ENCODE results near the gene MAP1LC3A.

Gene MAP1LC3A

GRCh38 chr20:34574861-34575260 lies 16.3 kb downstream of the MAP1LC3A start:
- no peak for TF ChIP-seq CTCF (IDR thresholded peaks at IDR 0.05; ENCODE audit: borderline replicate concordance, extremely low read depth, low read length, poor library complexity, severe bottlenecking)
- TF ChIP-seq EZH2 (IDR thresholded peaks at IDR 0.05; ENCODE audit: borderline replicate concordance, low read depth, low read length, severe bottlenecking): no peak
- no peak overlapping the region for H3K27ac ChIP-seq (ENCODE audit: low read length)
- ATAC-seq (ENCODE audit: insufficient read depth, low read depth) (no peak), DNase-seq (no peak)
- no peaks in the 10 kb centered on the region for H3K9me3 ChIP-seq (ENCODE audit: insufficient read depth, low read length, severe bottlenecking)
- no peak overlapping the region for H3K4me2 ChIP-seq (ENCODE audit: insufficient read depth, low read length)
- no peaks in the 10 kb centered on the region for H3K79me2 ChIP-seq (ENCODE audit: insufficient read depth, low read length)
- peaks cover 58% of the 10 kb centered on the region for H3K36me3 ChIP-seq (ENCODE audit: insufficient read depth, low read length)
- H2AFZ ChIP-seq (ENCODE audit: low read depth, low read length): no peak overlapping the region
- no peaks in the 10 kb centered on the region for H3K27me3 ChIP-seq (ENCODE audit: insufficient read depth, low read length, poor library complexity)
- H3K4me1 ChIP-seq (ENCODE audit: insufficient read depth, low read length): no peaks in the 10 kb centered on the region
- no peak overlapping the region for H3K4me3 ChIP-seq (ENCODE audit: low read depth in 1 of 2, low read length in 2 of 2)
- no peak overlapping the region for H3K9ac ChIP-seq (ENCODE audit: low read depth, low read length)
- H4K20me1 ChIP-seq (ENCODE audit: insufficient read depth, low read length): no peaks in the 10 kb centered on the region

- H3K9ac ChIP-seq (ENCODE audit: low read depth, low read length): no peak overlapping the region
- no peak overlapping the region for H3K4me3 ChIP-seq (ENCODE audit: low read depth in 1 of 2, low read length in 2 of 2)
- H3K9me3 ChIP-seq (ENCODE audit: insufficient read depth, low read length, severe bottlenecking): no peaks in the 10 kb centered on the region
- DNase-seq (no peak), ATAC-seq (ENCODE audit: insufficient read depth, low read depth) (no peak)
- H3K27ac ChIP-seq (ENCODE audit: low read length): no peak overlapping the region
- no peak overlapping the region for H3K4me2 ChIP-seq (ENCODE audit: insufficient read depth, low read length)
- H4K20me1 ChIP-seq (ENCODE audit: insufficient read depth, low read length): no peaks in the 10 kb centered on the region
- H3K4me1 ChIP-seq (ENCODE audit: insufficient read depth, low read length): no peaks in the 10 kb centered on the region
- H3K36me3 ChIP-seq (ENCODE audit: insufficient read depth, low read length): peaks cover 62% of the 10 kb centered on the region
- TF ChIP-seq EZH2 (IDR thresholded peaks at IDR 0.05; ENCODE audit: borderline replicate concordance, low read depth, low read length, severe bottlenecking): no peak
- no peak for TF ChIP-seq CTCF (IDR thresholded peaks at IDR 0.05; ENCODE audit: borderline replicate concordance, extremely low read depth, low read length, poor library complexity, severe bottlenecking)
- H3K79me2 ChIP-seq (ENCODE audit: insufficient read depth, low read length): no peaks in the 10 kb centered on the region
- no peak overlapping the region for H2AFZ ChIP-seq (ENCODE audit: low read depth, low read length)
- no peaks in the 10 kb centered on the region for H3K27me3 ChIP-seq (ENCODE audit: insufficient read depth, low read length, poor library complexity)
These were observed 16.8 kb downstream of the MAP1LC3A start for GRCh38 chr20:34575271-34575670.

- no peak overlapping the region for H3K4me2 ChIP-seq (ENCODE audit: insufficient read depth, low read length)
- no peak overlapping the region for H2AFZ ChIP-seq (ENCODE audit: low read depth, low read length)
- DNase-seq (no peak), ATAC-seq (ENCODE audit: insufficient read depth, low read depth) (no peak)
- H3K4me1 ChIP-seq (ENCODE audit: insufficient read depth, low read length): no peaks in the 10 kb centered on the region
- H3K79me2 ChIP-seq (ENCODE audit: insufficient read depth, low read length): no peaks in the 10 kb centered on the region
- peaks cover 66% of the 10 kb centered on the region for H3K36me3 ChIP-seq (ENCODE audit: insufficient read depth, low read length)
- TF ChIP-seq EZH2 (IDR thresholded peaks at IDR 0.05; ENCODE audit: borderline replicate concordance, low read depth, low read length, severe bottlenecking): no peak
- TF ChIP-seq CTCF (IDR thresholded peaks at IDR 0.05; ENCODE audit: borderline replicate concordance, extremely low read depth, low read length, poor library complexity, severe bottlenecking): no peak
- no peaks in the 10 kb centered on the region for H4K20me1 ChIP-seq (ENCODE audit: insufficient read depth, low read length)
- no peak overlapping the region for H3K27ac ChIP-seq (ENCODE audit: low read length)
- H3K9me3 ChIP-seq (ENCODE audit: insufficient read depth, low read length, severe bottlenecking): no peaks in the 10 kb centered on the region
- H3K27me3 ChIP-seq (ENCODE audit: insufficient read depth, low read length, poor library complexity): no peaks in the 10 kb centered on the region
- H3K9ac ChIP-seq (ENCODE audit: low read depth, low read length): no peak overlapping the region
- H3K4me3 ChIP-seq (ENCODE audit: low read depth in 1 of 2, low read length in 2 of 2): no peak overlapping the region
These were observed 17.2 kb downstream of the MAP1LC3A start for GRCh38 chr20:34575756-34576155.

- Histone ChIP-seq H3K9ac (ENCODE audit: low read depth, low read length) (no peak overlapping the region), H4K20me1 (ENCODE audit: insufficient read depth, low read length) (no peaks in the 10 kb centered on the region), H3K9me3 (ENCODE audit: insufficient read depth, low read length, severe bottlenecking) (no peaks in the 10 kb centered on the region), H3K27ac (ENCODE audit: low read length) (no peak overlapping the region), H3K4me1 (ENCODE audit: insufficient read depth, low read length) (no peaks in the 10 kb centered on the region), H3K27me3 (ENCODE audit: insufficient read depth, low read length, poor library complexity) (no peaks in the 10 kb centered on the region), H3K4me2 (ENCODE audit: insufficient read depth, low read length) (no peak overlapping the region), H3K79me2 (ENCODE audit: insufficient read depth, low read length) (no peaks in the 10 kb centered on the region), H3K4me3 (ENCODE audit: low read depth in 1 of 2, low read length in 2 of 2) (no peak overlapping the region), H2AFZ (ENCODE audit: low read depth, low read length) (no peak overlapping the region), H3K36me3 (ENCODE audit: insufficient read depth, low read length) (peaks cover 67% of the 10 kb centered on the region)
- DNase-seq (no peak), ATAC-seq (ENCODE audit: insufficient read depth, low read depth) (no peak)
- TF ChIP-seq EZH2 (IDR thresholded peaks at IDR 0.05; ENCODE audit: borderline replicate concordance, low read depth, low read length, severe bottlenecking) (no peak), CTCF (IDR thresholded peaks at IDR 0.05; ENCODE audit: borderline replicate concordance, extremely low read depth, low read length, poor library complexity, severe bottlenecking) (no peak)
These were observed 18.5 kb downstream of the MAP1LC3A start for GRCh38 chr20:34577061-34577460.
